Vagina (tissue), 2 donors: ENCODE results near the gene PAQR4. TPM values are rescaled to one million over a fixed set of nuclear protein-coding genes. Genes with fewer than 3 reads are reported as not detected.

Source experiments
- DNase-seq, 2 donors: peaks; one replicate each; pipeline ENCODE4 v3.0.0-alpha.2; 2017; ENCODE audit errors: extremely low spot score in 2 of 2
- H3K27ac ChIP-seq: fragments of 200-600 bp; sonication (generic); one replicate; pipeline ENCODE4 v1.5.1; 2019
- H3K27me3 ChIP-seq: fragments of 200-600 bp; sonication (generic); one replicate; pipeline ENCODE4 v1.5.1; 2019
- H3K36me3 ChIP-seq, 2 donors: fragments of 200-600 bp; sonication (generic); one replicate each; pipeline ENCODE4 v1.5.1; 2017 to 2019
- H3K4me1 ChIP-seq: fragments of 200-600 bp; sonication (generic); one replicate; pipeline ENCODE4 v1.5.1; 2019
- H3K4me3 ChIP-seq, 2 donors: fragments of 200-600 bp; sonication (generic); 1 replicate in 1 of 2; 2 replicates in 1 of 2; pipeline ENCODE4 v1.5.1; 2016 to 2019
- H3K9me3 ChIP-seq: fragments of 200-600 bp; sonication (generic); one replicate; pipeline ENCODE4 v1.5.1; 2019
- CTCF ChIP-seq, 3 experiments: fragments of 450-650 bp in 2 of 3; fragments of 200-600 bp in 1 of 3; sonication (generic) in 1 of 3; IDR thresholded peaks; one replicate each; pipeline ENCODE4 v1.5.1; 2017 to 2019; ENCODE audit warnings: antibody characterized with exemption in 3 of 3, mild to moderate bottlenecking in 2 of 3, moderate library complexity in 2 of 3
- POLR2A ChIP-seq, 2 donors: fragments of 450-650 bp; IDR thresholded peaks; one replicate each; pipeline ENCODE4 v1.6.1; 2017; ENCODE audit warnings: antibody characterized with exemption in 2 of 2, mild to moderate bottlenecking in 2 of 2, moderate library complexity in 2 of 2
- POLR2AphosphoS5 ChIP-seq, 2 donors: sonication (generic); formaldehyde crosslinking; IDR thresholded peaks; one replicate each; pipeline ENCODE4 v1.9.0; 2017; ENCODE audit warnings: antibody characterized with exemption in 2 of 2, mild to moderate bottlenecking in 2 of 2, low read depth in 1 of 2; ENCODE audit not compliant: insufficient read depth in 1 of 2
- intact Hi-C: fragments of 100-400 bp; cut with DNase I; formaldehyde crosslinking; loops from one replicate; pipeline ENCODE4 v1.15.1; 2023
- small RNA-seq: library from RNA; depleted of rRNA; stranded (forward); fragments of <200 nt; gene quantifications from one replicate; pipeline ENCODE3, GENCODE V24; 2016
- total RNA-seq: library from RNA; depleted of rRNA; stranded (reverse); fragments of >200 nt; gene quantifications from one replicate; pipeline ENCODE4 v1.2.3, GENCODE V29; 2016

Gene PAQR4
- total RNA-seq, 1 donor from 2014 or later = 2.7 TPM

- DNase-seq = peak in 1 of 2 donors; percentile 92
- TF ChIP-seq POLR2AphosphoS5 (IDR thresholded peaks at IDR 0.05; ENCODE audit: insufficient read depth in 1 of 2, low read depth in 1 of 2) (peak; percentile 28 to 93), CTCF (IDR thresholded peaks at IDR 0.05) (no peak), POLR2A (IDR thresholded peaks at IDR 0.05) (no peak)
- Histone ChIP-seq H3K27me3 (peaks cover 5% of the 10 kb centered on the region), H3K9me3 (no peaks in the 10 kb centered on the region), H3K4me3 (peak overlapping the region; percentile 63 to 68), H3K27ac (peak overlapping the region; percentile 96), H3K4me1 (peaks cover 51% of the 10 kb centered on the region), H3K36me3 (no peaks in the 10 kb centered on the region)
- intact Hi-C loops = no loop called here
Measured at GRCh38 chr16:3020604-3021448, 51.7 kb downstream of the PAQR4 start.

- Histone ChIP-seq H3K36me3 (peaks cover 0 to 3% of the 10 kb centered on the region in 2 donors), H3K27me3 (peaks cover 5% of the 10 kb centered on the region), H3K4me1 (peaks cover 51% of the 10 kb centered on the region), H3K9me3 (no peaks in the 10 kb centered on the region), H3K27ac (peak overlapping the region; percentile 96), H3K4me3 (peak overlapping the region; percentile 63 to 68)
- no peak for DNase-seq
- TF ChIP-seq CTCF (IDR thresholded peaks at IDR 0.05) (no peak), POLR2A (IDR thresholded peaks at IDR 0.05) (no peak), POLR2AphosphoS5 (IDR thresholded peaks at IDR 0.05; ENCODE audit: insufficient read depth in 1 of 2, low read depth in 1 of 2) (no peak)
- intact Hi-C loops = no loop called here
Measured at GRCh38 chr16:3021449-3022207, 52.5 kb downstream of the PAQR4 start.

- Histone ChIP-seq H3K27me3 (peaks cover 5% of the 10 kb centered on the region), H3K4me3 (peak overlapping the region; percentile 68 to 76), H3K4me1 (peaks cover 51% of the 10 kb centered on the region), H3K9me3 (no peaks in the 10 kb centered on the region), H3K36me3 (peaks cover 0 to 3% of the 10 kb centered on the region in 2 donors), H3K27ac (peak overlapping the region; percentile 96)
- TF ChIP-seq CTCF (IDR thresholded peaks at IDR 0.05) (no peak), POLR2AphosphoS5 (IDR thresholded peaks at IDR 0.05; ENCODE audit: insufficient read depth in 1 of 2, low read depth in 1 of 2) (peak in 1 of 2 donors; percentile 90), POLR2A (IDR thresholded peaks at IDR 0.05) (no peak)
- DNase-seq = peak in 1 of 2 donors; percentile 96
- intact Hi-C loops = no loop called here
Measured at GRCh38 chr16:3022208-3022683, 53.1 kb downstream of the PAQR4 start.

GRCh38 chr16:3022684-3023414 is 53.7 kb downstream of the PAQR4 start:
- H3K4me3 ChIP-seq = peak overlapping the region; percentile 68 to 76
- TF ChIP-seq POLR2AphosphoS5 (IDR thresholded peaks at IDR 0.05; ENCODE audit: insufficient read depth in 1 of 2, low read depth in 1 of 2) (no peak), CTCF (IDR thresholded peaks at IDR 0.05) (no peak), POLR2A (IDR thresholded peaks at IDR 0.05) (no peak)
- peaks cover 2% of the 10 kb centered on the region for H3K27me3 ChIP-seq
- intact Hi-C loops = no loop called here
- peaks cover 52% of the 10 kb centered on the region for H3K4me1 ChIP-seq
- no peaks in the 10 kb centered on the region for H3K9me3 ChIP-seq
- peak overlapping the region; percentile 96 for H3K27ac ChIP-seq
- no peak for DNase-seq
- peaks cover 0 to 3% of the 10 kb centered on the region in 2 donors for H3K36me3 ChIP-seq

Small RNA genes within 50 kb of the gene (small RNA-seq; reads per million reads assigned to genes)
- gene LINC00514 = not detected

Other genes with a start within 250 kb of the PAQR4 start
- gene PRSS27, start 249.1 kb upstream of the PAQR4 start, total RNA-seq = 61.6 TPM
- gene SRRM2, start 216.7 kb upstream of the PAQR4 start, total RNA-seq = 534 TPM
- gene ELOB, start 192.1 kb upstream of the PAQR4 start, total RNA-seq = 530 TPM
- not detected for gene PRSS33, start 181.8 kb upstream of the PAQR4 start, total RNA-seq
- gene PRSS41, start 170.9 kb upstream of the PAQR4 start, total RNA-seq = not detected
- gene PRSS21, start 152.1 kb upstream of the PAQR4 start, total RNA-seq = not detected
- 11.3 TPM for gene ZG16B, start 139.0 kb upstream of the PAQR4 start, total RNA-seq
- 38.8 TPM for gene PRSS22, start 111.2 kb upstream of the PAQR4 start, total RNA-seq
- 65.1 TPM for gene FLYWCH2, start 86.1 kb upstream of the PAQR4 start, total RNA-seq
- 32.9 TPM for gene FLYWCH1, start 57.4 kb upstream of the PAQR4 start, total RNA-seq
- gene KREMEN2, start 5.1 kb upstream of the PAQR4 start, total RNA-seq = not detected
- gene PKMYT1, start 11.1 kb downstream of the PAQR4 start, total RNA-seq = 6.9 TPM
- gene CLDN9, start 43.6 kb downstream of the PAQR4 start, total RNA-seq = not detected
- gene CLDN6, start 48.8 kb downstream of the PAQR4 start, total RNA-seq = not detected
- 12.3 TPM for gene TNFRSF12A, start 51.0 kb downstream of the PAQR4 start, total RNA-seq
- 39.0 TPM for gene HCFC1R1, start 54.6 kb downstream of the PAQR4 start, total RNA-seq
- 22.6 TPM for gene THOC6, start 54.7 kb downstream of the PAQR4 start, total RNA-seq
- gene BICDL2, start 67.6 kb downstream of the PAQR4 start, total RNA-seq = 52.5 TPM
- 0.25 TPM for gene MMP25, start 77.2 kb downstream of the PAQR4 start, total RNA-seq
- gene IL32, start 96.3 kb downstream of the PAQR4 start, total RNA-seq = 13.0 TPM
- not detected for gene ZSCAN10, start 129.9 kb downstream of the PAQR4 start, total RNA-seq
- gene ZNF205, start 143.2 kb downstream of the PAQR4 start, total RNA-seq = 14.2 TPM
- gene ZNF213, start 165.7 kb downstream of the PAQR4 start, total RNA-seq = 7.6 TPM
- not detected for gene OR1F1, start 218.9 kb downstream of the PAQR4 start, total RNA-seq